H1 (cell line): Measurements from ENCODE around the gene PERCC1. TPM values are rescaled to one million over a fixed set of nuclear protein-coding genes. Genes with fewer than 3 reads are reported as not detected.

ENCODE experiments used
- CHD1 ChIP-seq: IDR thresholded peaks from 2 replicates; pipeline ENCODE4 v1.6.1; 2012; ENCODE audit warnings: low read depth, low read length, improper control_type of control experiment
- E2F6 ChIP-seq: IDR thresholded peaks from 2 replicates; pipeline ENCODE4 v1.6.1; 2012; ENCODE audit warnings: inconsistent platforms
- POLR2AphosphoS5 ChIP-seq: IDR thresholded peaks from 2 replicates; pipeline ENCODE4 v1.6.1; 2011; ENCODE audit warnings: low read depth, low read length
- RXRA ChIP-seq: IDR thresholded peaks from 2 replicates; pipeline ENCODE4 v1.6.1; 2011; ENCODE audit warnings: low read depth, mild to moderate bottlenecking, low read length, moderate library complexity; ENCODE audit not compliant: insufficient read depth
- SIN3A ChIP-seq, 2 experiments: IDR thresholded peaks in 1 of 2; conservative IDR thresholded peaks in 1 of 2; 2 replicates each; pipeline ENCODE4 v1.6.1; 2011 to 2012; ENCODE audit warnings: low read length in 2 of 2, improper control_type of control experiment in 1 of 2, low read depth in 1 of 2, mild to moderate bottlenecking in 1 of 2
- USF2 ChIP-seq: IDR thresholded peaks from 2 replicates; pipeline ENCODE4 v1.6.1; 2011; ENCODE audit warnings: low read length, improper control_type of control experiment
- polyA plus RNA-seq, 7 experiments: library from polyadenylated mRNA; depleted of rRNA in 3 of 7; stranded (reverse) in 5 of 7; unstranded in 2 of 7; fragments of >200 nt in 5 of 7; fragments of 200-250 nt in 2 of 7; gene quantifications; 1 replicate in 5 of 7; 2 replicates in 1 of 7; 4 replicates in 1 of 7; pipeline versions ENCODE4 v1.2.1 to v1.2.3, GENCODE V29; 2011 to 2013; ENCODE audit warnings: missing spikeins in 2 of 7, mixed read lengths in 2 of 7
- total RNA-seq: library from RNA; stranded (reverse); fragmentation: NEBNext Ultra II Directional; extraction: Animal tissue kit (Norgen Biotek cat#: 25700); gene quantifications from 2 replicates; pipeline ENCODE4 v1.2.1, GENCODE V29; 2021
- TF ChIP-seq, protein P1 (sequence below): IDR thresholded peaks from 2 replicates; pipeline ENCODE4 v1.6.1; 2012; ENCODE audit warnings: inconsistent platforms

Gene PERCC1
- total and polyA plus RNA-seq, 2 of the 8 experiments (the other 6 are each of a cell fraction or from before 2014, with no cell fraction given), result not detected

DNA sequence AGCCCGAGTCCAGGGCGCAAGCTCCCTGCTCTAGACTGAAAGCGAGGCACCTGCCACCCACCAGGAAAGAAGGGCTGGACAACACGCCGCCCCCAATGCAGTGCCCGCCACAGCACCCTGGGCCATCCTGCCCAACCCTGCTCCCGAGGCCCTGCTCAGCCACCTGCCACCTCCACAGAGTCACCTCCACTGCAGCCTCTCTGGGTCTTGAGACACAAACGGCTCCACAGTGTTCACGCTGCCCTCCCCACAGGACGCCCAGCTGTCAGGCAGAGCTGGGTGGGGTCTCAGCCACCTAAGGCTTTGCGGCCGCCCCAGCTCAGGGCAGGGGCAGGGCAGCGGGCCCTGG is 34.7 kb downstream of the PERCC1 start (continued):
- TF ChIP-seq USF2 (no peak), CHD1 (no peak), RXRA (no peak), E2F6 (no peak), POLR2AphosphoS5 (no peak), SIN3A (conservative IDR thresholded peaks at IDR 0.05 in 1 of 2, IDR thresholded peaks at IDR 0.05 in 1 of 2; ENCODE audit: low read depth in 1 of 2, low read length in 2 of 2) (no peak)
- TF ChIP-seq, protein P1, sequence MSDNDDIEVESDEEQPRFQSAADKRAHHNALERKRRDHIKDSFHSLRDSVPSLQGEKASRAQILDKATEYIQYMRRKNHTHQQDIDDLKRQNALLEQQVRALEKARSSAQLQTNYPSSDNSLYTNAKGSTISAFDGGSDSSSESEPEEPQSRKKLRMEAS, result no peak
- TF ChIP-seq, all 59 proteins: peak for 0
